HEK293 (cell line): Measurements from ENCODE around the gene SBF1.

ENCODE experiments used
- HOXA7 ChIP-seq: sonication (generic); formaldehyde crosslinking; IDR thresholded peaks from 2 replicates; pipeline ENCODE4 v1.8.1; 2022; ENCODE audit warnings: missing genetic modification reagents, borderline replicate concordance
- MEIS1 ChIP-seq: sonication (generic); formaldehyde crosslinking; IDR thresholded peaks from 2 replicates; pipeline ENCODE4 v1.8.1; 2022; ENCODE audit warnings: missing genetic modification reagents, mild to moderate bottlenecking, borderline replicate concordance
- ZBTB20 ChIP-seq: fragments of 450-650 bp; formaldehyde crosslinking; IDR thresholded peaks from 2 replicates; pipeline ENCODE4 v1.5.1; 2016; ENCODE audit warnings: missing biosample characterization, missing genetic modification characterization
- ZNF157 ChIP-seq: fragments of 450-650 bp; formaldehyde crosslinking; IDR thresholded peaks from 2 replicates; pipeline ENCODE4 v1.5.1; 2016; ENCODE audit warnings: missing biosample characterization, missing genetic modification characterization
- ZNF23 ChIP-seq: fragments of 450-650 bp; formaldehyde crosslinking; IDR thresholded peaks from 2 replicates; pipeline ENCODE4 v1.5.1; 2016; ENCODE audit warnings: missing biosample characterization, missing genetic modification characterization, borderline replicate concordance
- ZNF335 ChIP-seq: fragments of 450-650 bp; formaldehyde crosslinking; conservative IDR thresholded peaks from 2 replicates; pipeline ENCODE4 v1.5.1; 2016; ENCODE audit warnings: missing biosample characterization, missing genetic modification characterization
- ZNF785 ChIP-seq: fragments of 450-650 bp; formaldehyde crosslinking; IDR thresholded peaks from 2 replicates; pipeline ENCODE4 v1.5.1; 2016; ENCODE audit warnings: missing biosample characterization, missing genetic modification characterization
- ZNF792 ChIP-seq: fragments of 450-650 bp; formaldehyde crosslinking; IDR thresholded peaks from 2 replicates; pipeline ENCODE4 v1.5.1; 2016; ENCODE audit warnings: missing biosample characterization, missing genetic modification characterization
- TF ChIP-seq, protein P1 (sequence below): fragments of 450-650 bp; formaldehyde crosslinking; IDR thresholded peaks from 2 replicates; pipeline ENCODE4 v1.5.1; 2016; ENCODE audit warnings: missing biosample characterization, missing genetic modification characterization
- TF ChIP-seq, protein P2 (sequence below): fragments of 450-650 bp; formaldehyde crosslinking; IDR thresholded peaks from 2 replicates; pipeline ENCODE4 v1.5.1; 2016; ENCODE audit warnings: missing biosample characterization, missing genetic modification characterization, low read depth
- TF ChIP-seq, protein P3 (sequence below): fragments of 450-650 bp; formaldehyde crosslinking; IDR thresholded peaks from 2 replicates; pipeline ENCODE4 v1.5.1; 2016; ENCODE audit warnings: missing biosample characterization, missing genetic modification characterization

DNA sequence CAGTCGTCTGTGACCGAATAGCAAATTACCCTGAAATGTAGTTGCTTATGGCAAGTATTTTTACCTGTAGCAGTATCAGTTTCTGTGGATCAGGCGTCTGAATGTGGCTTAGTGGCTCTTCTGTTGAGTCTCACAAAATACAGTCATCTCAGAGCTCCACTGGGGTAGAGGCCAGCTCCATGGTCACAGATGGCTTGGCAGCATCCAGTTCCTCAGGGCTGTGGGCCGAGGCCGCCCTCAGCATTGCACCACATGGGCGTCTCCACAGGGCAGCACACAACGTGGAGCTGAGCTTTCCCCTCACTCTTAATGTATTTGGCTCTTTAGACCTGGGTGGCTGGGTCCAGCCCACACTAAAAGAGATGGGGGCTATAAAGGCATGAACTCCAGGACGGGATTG, 57.8 kb downstream of the SBF1 start:
- TF ChIP-seq, protein P1, sequence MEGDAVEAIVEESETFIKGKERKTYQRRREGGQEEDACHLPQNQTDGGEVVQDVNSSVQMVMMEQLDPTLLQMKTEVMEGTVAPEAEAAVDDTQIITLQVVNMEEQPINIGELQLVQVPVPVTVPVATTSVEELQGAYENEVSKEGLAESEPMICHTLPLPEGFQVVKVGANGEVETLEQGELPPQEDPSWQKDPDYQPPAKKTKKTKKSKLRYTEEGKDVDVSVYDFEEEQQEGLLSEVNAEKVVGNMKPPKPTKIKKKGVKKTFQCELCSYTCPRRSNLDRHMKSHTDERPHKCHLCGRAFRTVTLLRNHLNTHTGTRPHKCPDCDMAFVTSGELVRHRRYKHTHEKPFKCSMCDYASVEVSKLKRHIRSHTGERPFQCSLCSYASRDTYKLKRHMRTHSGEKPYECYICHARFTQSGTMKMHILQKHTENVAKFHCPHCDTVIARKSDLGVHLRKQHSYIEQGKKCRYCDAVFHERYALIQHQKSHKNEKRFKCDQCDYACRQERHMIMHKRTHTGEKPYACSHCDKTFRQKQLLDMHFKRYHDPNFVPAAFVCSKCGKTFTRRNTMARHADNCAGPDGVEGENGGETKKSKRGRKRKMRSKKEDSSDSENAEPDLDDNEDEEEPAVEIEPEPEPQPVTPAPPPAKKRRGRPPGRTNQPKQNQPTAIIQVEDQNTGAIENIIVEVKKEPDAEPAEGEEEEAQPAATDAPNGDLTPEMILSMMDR, result no peak
- TF ChIP-seq MEIS1 (no peak), ZBTB20 (tag by site-specific recombination) (no peak), ZNF335 (tag by site-specific recombination) (no peak), ZNF785 (no peak), ZNF23 (tag by site-specific recombination) (no peak), HOXA7 (CRISPR knock-in tag) (no peak), ZNF792 (no peak), ZNF157 (tag by site-specific recombination) (no peak)
- TF ChIP-seq, protein P2, sequence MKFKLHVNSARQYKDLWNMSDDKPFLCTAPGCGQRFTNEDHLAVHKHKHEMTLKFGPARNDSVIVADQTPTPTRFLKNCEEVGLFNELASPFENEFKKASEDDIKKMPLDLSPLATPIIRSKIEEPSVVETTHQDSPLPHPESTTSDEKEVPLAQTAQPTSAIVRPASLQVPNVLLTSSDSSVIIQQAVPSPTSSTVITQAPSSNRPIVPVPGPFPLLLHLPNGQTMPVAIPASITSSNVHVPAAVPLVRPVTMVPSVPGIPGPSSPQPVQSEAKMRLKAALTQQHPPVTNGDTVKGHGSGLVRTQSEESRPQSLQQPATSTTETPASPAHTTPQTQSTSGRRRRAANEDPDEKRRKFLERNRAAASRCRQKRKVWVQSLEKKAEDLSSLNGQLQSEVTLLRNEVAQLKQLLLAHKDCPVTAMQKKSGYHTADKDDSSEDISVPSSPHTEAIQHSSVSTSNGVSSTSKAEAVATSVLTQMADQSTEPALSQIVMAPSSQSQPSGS, result no peak
- TF ChIP-seq, protein P3, sequence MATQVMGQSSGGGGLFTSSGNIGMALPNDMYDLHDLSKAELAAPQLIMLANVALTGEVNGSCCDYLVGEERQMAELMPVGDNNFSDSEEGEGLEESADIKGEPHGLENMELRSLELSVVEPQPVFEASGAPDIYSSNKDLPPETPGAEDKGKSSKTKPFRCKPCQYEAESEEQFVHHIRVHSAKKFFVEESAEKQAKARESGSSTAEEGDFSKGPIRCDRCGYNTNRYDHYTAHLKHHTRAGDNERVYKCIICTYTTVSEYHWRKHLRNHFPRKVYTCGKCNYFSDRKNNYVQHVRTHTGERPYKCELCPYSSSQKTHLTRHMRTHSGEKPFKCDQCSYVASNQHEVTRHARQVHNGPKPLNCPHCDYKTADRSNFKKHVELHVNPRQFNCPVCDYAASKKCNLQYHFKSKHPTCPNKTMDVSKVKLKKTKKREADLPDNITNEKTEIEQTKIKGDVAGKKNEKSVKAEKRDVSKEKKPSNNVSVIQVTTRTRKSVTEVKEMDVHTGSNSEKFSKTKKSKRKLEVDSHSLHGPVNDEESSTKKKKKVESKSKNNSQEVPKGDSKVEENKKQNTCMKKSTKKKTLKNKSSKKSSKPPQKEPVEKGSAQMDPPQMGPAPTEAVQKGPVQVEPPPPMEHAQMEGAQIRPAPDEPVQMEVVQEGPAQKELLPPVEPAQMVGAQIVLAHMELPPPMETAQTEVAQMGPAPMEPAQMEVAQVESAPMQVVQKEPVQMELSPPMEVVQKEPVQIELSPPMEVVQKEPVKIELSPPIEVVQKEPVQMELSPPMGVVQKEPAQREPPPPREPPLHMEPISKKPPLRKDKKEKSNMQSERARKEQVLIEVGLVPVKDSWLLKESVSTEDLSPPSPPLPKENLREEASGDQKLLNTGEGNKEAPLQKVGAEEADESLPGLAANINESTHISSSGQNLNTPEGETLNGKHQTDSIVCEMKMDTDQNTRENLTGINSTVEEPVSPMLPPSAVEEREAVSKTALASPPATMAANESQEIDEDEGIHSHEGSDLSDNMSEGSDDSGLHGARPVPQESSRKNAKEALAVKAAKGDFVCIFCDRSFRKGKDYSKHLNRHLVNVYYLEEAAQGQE, result no peak
